Medulla oblongata (tissue), 1 donor: ENCODE data around the gene SIRPB1.
"Not testable (repeated sequence)": the region's sequence is repeated elsewhere in the genome, so short reads cannot be mapped to it uniquely, and the experiment has no call there.

Source experiments
- DNase-seq: peaks from one replicate; pipeline ENCODE4 v3.0.0-alpha.2; 2015; ENCODE audit errors: extremely low spot score

SIRPB1 gene

GRCh38 chr20:1619861-1620444 lies at the start of gene SIRPB1:
Gene SIRPB1 (minus strand): TSS chr20:1620009. CDS start chr20:1619944, 65 bp downstream.
- DNase-seq: peak; percentile 48

GRCh38 chr20:1669304-1669703 lies 49.5 kb upstream of the SIRPB1 start:
- DNase-seq: no peak

- no peak for DNase-seq
Measured at GRCh38 chr20:1667502-1668085, 47.8 kb upstream of the SIRPB1 start.

GRCh38 chr20:1666802-1667201 lies 47.0 kb upstream of the SIRPB1 start:
- no peak for DNase-seq

GRCh38 chr20:1665345-1665744 lies 45.5 kb upstream of the SIRPB1 start:
- no peak for DNase-seq

GRCh38 chr20:1664911-1665310 lies 45.1 kb upstream of the SIRPB1 start:
- DNase-seq: no peak

- no peak for DNase-seq
Measured at GRCh38 chr20:1663917-1664316, 44.1 kb upstream of the SIRPB1 start.

GRCh38 chr20:1661542-1662299 lies 41.9 kb upstream of the SIRPB1 start:
- no peak for DNase-seq

- no peak for DNase-seq
Measured at GRCh38 chr20:1660246-1660645, 40.4 kb upstream of the SIRPB1 start.

GRCh38 chr20:1657556-1658334 lies 37.9 kb upstream of the SIRPB1 start, which contains the start of gene SIRPG:
Gene SIRPG (minus strand): TSS chr20:1657779. CDS start chr20:1657714, 65 bp downstream.
- no peak for DNase-seq

GRCh38 chr20:1656844-1657243 lies 37.0 kb upstream of the SIRPB1 start:
- DNase-seq: no peak

GRCh38 chr20:1654996-1655395 lies 35.2 kb upstream of the SIRPB1 start:
- no peak for DNase-seq

- DNase-seq: no peak
Measured at GRCh38 chr20:1652960-1653359, 33.2 kb upstream of the SIRPB1 start.

GRCh38 chr20:1652104-1652503 lies 32.3 kb upstream of the SIRPB1 start:
- DNase-seq: no peak

GRCh38 chr20:1651268-1652058 lies 31.7 kb upstream of the SIRPB1 start:
- no peak for DNase-seq

- no peak for DNase-seq
Measured at GRCh38 chr20:1648101-1648500, 28.3 kb upstream of the SIRPB1 start.

- DNase-seq: no peak
Measured at GRCh38 chr20:1646975-1647431, 27.2 kb upstream of the SIRPB1 start.

- DNase-seq: no peak
Measured at GRCh38 chr20:1644101-1644962, 24.5 kb upstream of the SIRPB1 start.

GRCh38 chr20:1638643-1639042 lies 18.8 kb upstream of the SIRPB1 start:
- not testable (repeated sequence) for DNase-seq

GRCh38 chr20:1637755-1638154 lies 17.9 kb upstream of the SIRPB1 start:
- no peak for DNase-seq
